Skeletal muscle tissue (tissue), 4 donors: Measurements from ENCODE around the gene DGKI. TPM values are rescaled to one million over a fixed set of nuclear protein-coding genes. Genes with fewer than 3 reads are reported as not detected.

Experiments
- H3K27ac ChIP-seq: one replicate; pipeline ENCODE4 v1.7.0; 2013; ENCODE audit warnings: mild to moderate bottlenecking, low read depth, low read length, inconsistent platforms
- H3K27me3 ChIP-seq, 3 donors: one replicate each; pipeline ENCODE4 v1.7.0; 2013; ENCODE audit warnings: low read length in 3 of 3; ENCODE audit not compliant: control insufficient read depth in 3 of 3, insufficient read depth in 3 of 3
- H3K36me3 ChIP-seq, 3 donors: one replicate each; pipeline ENCODE4 v1.7.0; 2013; ENCODE audit warnings: low read length in 3 of 3; ENCODE audit not compliant: control insufficient read depth in 3 of 3, insufficient read depth in 3 of 3
- H3K4me1 ChIP-seq, 3 donors: one replicate each; pipeline ENCODE4 v1.7.0; 2013; ENCODE audit warnings: low read length in 3 of 3, mild to moderate bottlenecking in 3 of 3; ENCODE audit not compliant: control insufficient read depth in 3 of 3, insufficient read depth in 3 of 3
- H3K4me3 ChIP-seq, 3 donors: one replicate each; pipeline ENCODE4 v1.7.0; 2013; ENCODE audit warnings: low read length in 3 of 3
- H3K9ac ChIP-seq, 3 donors: one replicate each; pipeline ENCODE4 v1.7.0; 2013; ENCODE audit warnings: low read length in 3 of 3, mild to moderate bottlenecking in 3 of 3, moderate library complexity in 2 of 3, low read depth in 1 of 3
- H3K9me3 ChIP-seq, 3 donors: one replicate each; pipeline ENCODE4 v1.7.0; 2013; ENCODE audit warnings: low read length in 3 of 3; ENCODE audit not compliant: control insufficient read depth in 3 of 3
- total RNA-seq: library from RNA; depleted of rRNA; stranded (reverse); fragments of >200 nt; gene quantifications from one replicate; pipeline ENCODE4 v1.2.3, GENCODE V29; 2014
- donor health status: Osteomylitis.

DGKI gene
- total RNA-seq, 1 donor from 2014 or later = 1.0 TPM

- H3K36me3 ChIP-seq = no peaks in the 10 kb centered on the region
- H3K9me3 ChIP-seq = no peaks in the 10 kb centered on the region
- no peak overlapping the region for H3K27ac ChIP-seq
- H3K4me1 ChIP-seq = no peaks in the 10 kb centered on the region
- H3K9ac ChIP-seq = no peak overlapping the region
- no peaks in the 10 kb centered on the region for H3K27me3 ChIP-seq
- no peak overlapping the region for H3K4me3 ChIP-seq
These were observed 362.4 kb downstream of the DGKI start for GRCh38 chr7:137484326-137484725.

GRCh38 chr7:137482466-137482865 lies 364.3 kb downstream of the DGKI start:
- H3K36me3 ChIP-seq = no peaks in the 10 kb centered on the region
- no peak overlapping the region for H3K4me3 ChIP-seq
- no peaks in the 10 kb centered on the region for H3K4me1 ChIP-seq
- no peaks in the 10 kb centered on the region for H3K27me3 ChIP-seq
- H3K9me3 ChIP-seq = no peaks in the 10 kb centered on the region
- H3K27ac ChIP-seq = no peak overlapping the region
- no peak overlapping the region for H3K9ac ChIP-seq

GRCh38 chr7:137480824-137481365 lies 365.9 kb downstream of the DGKI start:
- no peak overlapping the region for H3K27ac ChIP-seq
- H3K9ac ChIP-seq = no peak overlapping the region
- H3K4me3 ChIP-seq = no peak overlapping the region
- no peaks in the 10 kb centered on the region for H3K27me3 ChIP-seq
- no peaks in the 10 kb centered on the region for H3K9me3 ChIP-seq
- H3K4me1 ChIP-seq = no peaks in the 10 kb centered on the region
- H3K36me3 ChIP-seq = no peaks in the 10 kb centered on the region

- Histone ChIP-seq H3K9me3 (no peaks in the 10 kb centered on the region), H3K9ac (no peak overlapping the region), H3K27me3 (no peaks in the 10 kb centered on the region), H3K4me3 (no peak overlapping the region), H3K36me3 (no peaks in the 10 kb centered on the region), H3K27ac (no peak overlapping the region), H3K4me1 (no peaks in the 10 kb centered on the region)
These were observed 366.4 kb downstream of the DGKI start for GRCh38 chr7:137480401-137480800.

GRCh38 chr7:137476937-137477336 lies 369.8 kb downstream of the DGKI start:
- Histone ChIP-seq H3K27me3 (no peaks in the 10 kb centered on the region), H3K4me1 (no peaks in the 10 kb centered on the region), H3K4me3 (no peak overlapping the region), H3K36me3 (no peaks in the 10 kb centered on the region), H3K9me3 (no peaks in the 10 kb centered on the region), H3K9ac (no peak overlapping the region), H3K27ac (no peak overlapping the region)

GRCh38 chr7:137475966-137476365 lies 370.8 kb downstream of the DGKI start:
- H3K4me3 ChIP-seq = no peak overlapping the region
- no peaks in the 10 kb centered on the region for H3K36me3 ChIP-seq
- H3K27ac ChIP-seq = no peak overlapping the region
- H3K4me1 ChIP-seq = no peaks in the 10 kb centered on the region
- H3K9me3 ChIP-seq = no peaks in the 10 kb centered on the region
- no peak overlapping the region for H3K9ac ChIP-seq
- H3K27me3 ChIP-seq = no peaks in the 10 kb centered on the region

- H3K27me3 ChIP-seq = no peaks in the 10 kb centered on the region
- H3K4me1 ChIP-seq = no peaks in the 10 kb centered on the region
- H3K27ac ChIP-seq = no peak overlapping the region
- no peak overlapping the region for H3K9ac ChIP-seq
- H3K9me3 ChIP-seq = no peaks in the 10 kb centered on the region
- H3K36me3 ChIP-seq = no peaks in the 10 kb centered on the region
- H3K4me3 ChIP-seq = no peak overlapping the region
These were observed 372.2 kb downstream of the DGKI start for GRCh38 chr7:137474540-137475026.

- Histone ChIP-seq H3K4me3 (no peak overlapping the region), H3K4me1 (no peaks in the 10 kb centered on the region), H3K9ac (no peak overlapping the region), H3K27ac (no peak overlapping the region), H3K36me3 (no peaks in the 10 kb centered on the region), H3K9me3 (no peaks in the 10 kb centered on the region), H3K27me3 (no peaks in the 10 kb centered on the region)
These were observed 375.6 kb downstream of the DGKI start for GRCh38 chr7:137471128-137471527.

GRCh38 chr7:137469858-137470257 lies 376.9 kb downstream of the DGKI start:
- H3K9me3 ChIP-seq = no peaks in the 10 kb centered on the region
- H3K27ac ChIP-seq = no peak overlapping the region
- no peaks in the 10 kb centered on the region for H3K36me3 ChIP-seq
- no peaks in the 10 kb centered on the region for H3K27me3 ChIP-seq
- H3K9ac ChIP-seq = no peak overlapping the region
- no peak overlapping the region for H3K4me3 ChIP-seq
- H3K4me1 ChIP-seq = no peaks in the 10 kb centered on the region

GRCh38 chr7:137469191-137469811 lies 377.5 kb downstream of the DGKI start:
- no peaks in the 10 kb centered on the region for H3K27me3 ChIP-seq
- H3K4me3 ChIP-seq = no peak overlapping the region
- H3K27ac ChIP-seq = no peak overlapping the region
- no peaks in the 10 kb centered on the region for H3K36me3 ChIP-seq
- H3K9me3 ChIP-seq = no peaks in the 10 kb centered on the region
- H3K9ac ChIP-seq = no peak overlapping the region
- no peaks in the 10 kb centered on the region for H3K4me1 ChIP-seq
